GM19239 (cell line): ENCODE data around the gene AFTPH.
A peak's percentile ranks its signal among the peaks of the same experiment; 100 is the strongest.

Experiments used
- DNase-seq: peaks from one replicate; pipeline ENCODE4 v3.0.0; 2011; ENCODE audit warnings: low spot score; ENCODE audit not compliant: insufficient read length
- FAIRE-seq: peaks from 2 replicates; lab custom pipeline; 2011; peaks lifted over from hg19 to GRCh38; lab: Jason Lieb, UNC

Gene AFTPH

GRCh38 chr2:64535024-64535423 is 10.9 kb downstream of the AFTPH start:
- DNase-seq (no peak), FAIRE-seq (peak; percentile 67)

GRCh38 chr2:64537991-64538390 is 13.9 kb downstream of the AFTPH start:
- FAIRE-seq = peak; percentile 40
- DNase-seq = no peak

- peak; percentile 70 for FAIRE-seq
These were observed 14.8 kb downstream of the AFTPH start for GRCh38 chr2:64538764-64539433.

GRCh38 chr2:64540615-64541014 is 16.5 kb downstream of the AFTPH start:
- FAIRE-seq = no peak

More at GRCh38 chr2:64538764-64539433, 14.8 kb downstream of the AFTPH start:
- DNase-seq = no peak

GRCh38 chr2:64541547-64541946 is 17.4 kb downstream of the AFTPH start:
- FAIRE-seq (no peak), DNase-seq (no peak)

More at GRCh38 chr2:64540615-64541014, 16.5 kb downstream of the AFTPH start:
- no peak for DNase-seq

- FAIRE-seq (peak; percentile 57), DNase-seq (no peak)
These were observed 18.2 kb downstream of the AFTPH start for GRCh38 chr2:64542071-64543007.

GRCh38 chr2:64543008-64543697 is 19.0 kb downstream of the AFTPH start:
- FAIRE-seq (peak; percentile 79), DNase-seq (no peak)

- DNase-seq (no peak), FAIRE-seq (peak; percentile 64)
These were observed 24.6 kb downstream of the AFTPH start for GRCh38 chr2:64548761-64549160.

- DNase-seq = no peak
- FAIRE-seq = no peak
These were observed 25.9 kb downstream of the AFTPH start for GRCh38 chr2:64550042-64550441.

GRCh38 chr2:64551851-64552250 is 27.7 kb downstream of the AFTPH start:
- DNase-seq (no peak), FAIRE-seq (no peak)

GRCh38 chr2:64554117-64554516 is 30.0 kb downstream of the AFTPH start:
- DNase-seq = no peak
- FAIRE-seq = no peak

GRCh38 chr2:64558445-64559081 is 34.4 kb downstream of the AFTPH start:
- FAIRE-seq (no peak), DNase-seq (no peak)

GRCh38 chr2:64562148-64562784 is 38.1 kb downstream of the AFTPH start:
- DNase-seq (no peak), FAIRE-seq (peak; percentile 60)

- FAIRE-seq (peak; percentile 33), DNase-seq (no peak)
These were observed 39.4 kb downstream of the AFTPH start for GRCh38 chr2:64563436-64563938.

GRCh38 chr2:64565949-64566710 is 42.0 kb downstream of the AFTPH start:
- FAIRE-seq = no peak
- no peak for DNase-seq

- FAIRE-seq = no peak
- DNase-seq = no peak
These were observed 43.3 kb downstream of the AFTPH start for GRCh38 chr2:64567473-64567872.

GRCh38 chr2:64568836-64569235 is 44.7 kb downstream of the AFTPH start:
- FAIRE-seq = no peak
- DNase-seq = no peak

- FAIRE-seq (no peak), DNase-seq (no peak)
These were observed 50.7 kb downstream of the AFTPH start for GRCh38 chr2:64574871-64575270.

GRCh38 chr2:64581018-64581417 is 56.9 kb downstream of the AFTPH start:
- FAIRE-seq = no peak

More at GRCh38 chr2:64581018-64581417, 56.9 kb downstream of the AFTPH start:
- DNase-seq = no peak
